LNCAP (cell line): ENCODE measurements around the gene CALML3.

ENCODE experiments used
- CTCF ChIP-seq: fragments of 450-650 bp; IDR thresholded peaks from 2 replicates; pipeline ENCODE4 v1.5.1; 2017; ENCODE audit warnings: mild to moderate bottlenecking

CALML3 gene

GRCh38 chr10:5511885-5512280 is 12.9 kb upstream of the CALML3 start:
- no peak for TF ChIP-seq CTCF

GRCh38 chr10:5512331-5512730 is 12.4 kb upstream of the CALML3 start:
- TF ChIP-seq CTCF: no peak

GRCh38 chr10:5512881-5513612 is 11.7 kb upstream of the CALML3 start:
- no peak for TF ChIP-seq CTCF

GRCh38 chr10:5514226-5514850 is 10.4 kb upstream of the CALML3 start:
- TF ChIP-seq CTCF: no peak

- TF ChIP-seq CTCF: no peak
These were observed 8.6 kb upstream of the CALML3 start for GRCh38 chr10:5515948-5516761.

GRCh38 chr10:5517546-5517945 is 7.2 kb upstream of the CALML3 start:
- TF ChIP-seq CTCF: no peak

- TF ChIP-seq CTCF: no peak
These were observed 6.6 kb upstream of the CALML3 start for GRCh38 chr10:5518143-5518542.
